H1 (cell line): Measurements from ENCODE around the gene SLC6A18. TPM values are rescaled to one million over a fixed set of nuclear protein-coding genes. Genes with fewer than 3 reads are reported as not detected.
"Not testable (repeated sequence)": the region's sequence is repeated elsewhere in the genome, so short reads cannot be mapped to it uniquely, and the experiment has no call there.

Source experiments
- CTCF ChIA-PET: fragments of 300-600 bp; sonication (Branson Sonifier 250); formaldehyde crosslinking; loops from one replicate; lab custom pipeline; 2021; ENCODE audit not compliant: partially characterized antibody; lab: Charles Lee
- POLR2A ChIA-PET: fragments of 300-600 bp; sonication (Branson Sonifier 250); formaldehyde crosslinking; loops from one replicate; lab custom pipeline; 2021; ENCODE audit warnings: inconsistent platforms; ENCODE audit not compliant: partially characterized antibody; lab: Charles Lee
- DNase-seq, 2 experiments: peaks; one replicate each; pipeline versions ENCODE4 v3.0.0 to v3.0.0-alpha.2; 2010 to 2022; ENCODE audit warnings: low spot score in 2 of 2, low read depth in 1 of 2, mixed read lengths in 1 of 2
- FAIRE-seq: peaks from 2 replicates; lab custom pipeline; 2011; peaks lifted over from hg19 to GRCh38; lab: Jason Lieb, UNC
- H2AFZ ChIP-seq: 2 replicates; pipeline ENCODE4 v1.8.1; 2012; ENCODE audit warnings: low read length, inconsistent platforms
- H2AK5ac ChIP-seq: 2 replicates; pipeline ENCODE4 v1.6.1; 2013; ENCODE audit warnings: low read depth, low read length
- H2BK120ac ChIP-seq: replicated peaks from 2 replicates; pipeline ENCODE3; 2013; ENCODE audit warnings: low read depth, low read length, inconsistent platforms
- H2BK12ac ChIP-seq: 2 replicates; pipeline ENCODE4 v1.6.1; 2013; ENCODE audit warnings: low read depth, low read length
- H2BK15ac ChIP-seq: 2 replicates; pipeline ENCODE4 v1.6.1; 2013; ENCODE audit warnings: low read length
- H2BK20ac ChIP-seq: 2 replicates; pipeline ENCODE4 v1.6.1; 2013; ENCODE audit warnings: low read length
- H2BK5ac ChIP-seq: 2 replicates; pipeline ENCODE4 v1.6.1; 2013; ENCODE audit warnings: low read depth, low read length
- H3K14ac ChIP-seq: 2 replicates; pipeline ENCODE4 v1.6.1; 2013; ENCODE audit warnings: inconsistent platforms; ENCODE audit not compliant: insufficient read length
- H3K18ac ChIP-seq: 2 replicates; pipeline ENCODE4 v1.6.1; 2013; ENCODE audit warnings: low read length; ENCODE audit errors: extremely low read depth
- H3K23ac ChIP-seq: 2 replicates; pipeline ENCODE4 v1.6.1; 2013; ENCODE audit warnings: inconsistent platforms; ENCODE audit not compliant: insufficient read length
- H3K23me2 ChIP-seq: 2 replicates; pipeline ENCODE4 v1.6.1; 2013; ENCODE audit warnings: low read depth, low read length
- H3K27ac ChIP-seq: 2 replicates; pipeline ENCODE4 v1.6.1; 2011; ENCODE audit warnings: low read depth, low read length, inconsistent platforms
- H3K27me3 ChIP-seq, 4 experiments: replicated peaks in 1 of 4; 1 replicate in 1 of 4; 2 replicates in 3 of 4; pipeline versions ENCODE4 v1.6.1 to v1.8.1; 2011 to 2013; ENCODE audit warnings: low read length in 3 of 4, mild to moderate bottlenecking in 3 of 4, inconsistent platforms in 2 of 4, mixed read lengths in 2 of 4, moderate library complexity in 1 of 4; ENCODE audit not compliant: control insufficient read depth in 3 of 4, insufficient read depth in 3 of 4; ENCODE audit errors: extremely low read depth in 1 of 4
- H3K36me3 ChIP-seq, 4 experiments: 2 replicates each; pipeline versions ENCODE4 v1.6.1 to v1.8.1; 2011 to 2013; ENCODE audit warnings: mild to moderate bottlenecking in 4 of 4, low read length in 3 of 4, moderate library complexity in 2 of 4, control low read depth in 1 of 4, inconsistent platforms in 1 of 4; ENCODE audit not compliant: insufficient read depth in 4 of 4, control insufficient read depth in 2 of 4
- H3K4ac ChIP-seq: replicated peaks from 2 replicates; pipeline ENCODE3; 2013; ENCODE audit warnings: low read length, low read depth, mixed read lengths, inconsistent platforms; ENCODE audit not compliant: insufficient read length
- H3K4me1 ChIP-seq, 4 experiments: replicated peaks in 1 of 4; 1 replicate in 1 of 4; 2 replicates in 3 of 4; pipeline versions ENCODE4 v1.6.1 to v1.8.1; 2011 to 2013; ENCODE audit warnings: low read length in 3 of 4, inconsistent platforms in 2 of 4, mixed read lengths in 1 of 4; ENCODE audit not compliant: insufficient read depth in 4 of 4, control insufficient read depth in 3 of 4
- H3K4me2 ChIP-seq, 2 experiments: 2 replicates each; pipeline versions ENCODE4 v1.6.1 to v1.8.1; 2011 to 2013; ENCODE audit warnings: low read depth in 2 of 2, low read length in 2 of 2, control low read depth in 1 of 2, inconsistent platforms in 1 of 2, mild to moderate bottlenecking in 1 of 2; ENCODE audit not compliant: insufficient read depth in 1 of 2
- H3K4me3 ChIP-seq, 4 experiments: fragments of 200-600, 300-600 bp in 1 of 4; sonication (generic), shearing (Covaris generic), sonication (Bioruptor Twin) in 1 of 4; 2 replicates each; pipeline versions ENCODE4 v1.5.1 to v1.8.1; 2011 to 2016; ENCODE audit warnings: low read length in 4 of 4, low read depth in 3 of 4, control low read depth in 2 of 4, inconsistent platforms in 2 of 4, mild to moderate bottlenecking in 2 of 4, mixed read lengths in 1 of 4, moderate library complexity in 1 of 4; ENCODE audit not compliant: insufficient read depth in 2 of 4; ENCODE audit errors: extremely low read depth in 1 of 4
- H3K56ac ChIP-seq: replicated peaks from 2 replicates; pipeline ENCODE3; 2013; ENCODE audit warnings: low read depth, mild to moderate bottlenecking, mixed read lengths, low read length, inconsistent platforms; ENCODE audit not compliant: insufficient read length
- H3K79me1 ChIP-seq: 2 replicates; pipeline ENCODE4 v1.6.1; 2013; ENCODE audit warnings: low read depth, low read length, control low read depth
- H3K79me2 ChIP-seq, 2 experiments: 2 replicates each; pipeline versions ENCODE4 v1.6.1 to v1.8.1; 2012 to 2013; ENCODE audit warnings: low read length in 2 of 2, mild to moderate bottlenecking in 2 of 2, inconsistent platforms in 1 of 2; ENCODE audit not compliant: insufficient read depth in 2 of 2, control insufficient read depth in 1 of 2
- H3K9ac ChIP-seq, 4 experiments: replicated peaks in 1 of 4; 1 replicate in 1 of 4; 2 replicates in 3 of 4; pipeline versions ENCODE4 v1.6.1 to v1.8.1; 2011 to 2013; ENCODE audit warnings: low read depth in 3 of 4, low read length in 3 of 4, control low read depth in 2 of 4, mild to moderate bottlenecking in 2 of 4, moderate library complexity in 2 of 4, inconsistent platforms in 1 of 4; ENCODE audit errors: extremely low read depth in 1 of 4
- H3K9me3 ChIP-seq, 2 experiments: 2 replicates each; pipeline versions ENCODE4 v1.6.1 to v1.8.1; 2012 to 2013; ENCODE audit warnings: mild to moderate bottlenecking in 2 of 2, moderate library complexity in 2 of 2, control low read depth in 1 of 2, inconsistent platforms in 1 of 2, low read depth in 1 of 2, low read length in 1 of 2, mixed read lengths in 1 of 2; ENCODE audit not compliant: insufficient read depth in 2 of 2
- H4K20me1 ChIP-seq, 2 experiments: replicated peaks in 1 of 2; 2 replicates each; pipeline versions ENCODE3 to v1.8.1; 2011 to 2013; ENCODE audit warnings: inconsistent platforms in 2 of 2, low read length in 2 of 2, mild to moderate bottlenecking in 1 of 2; ENCODE audit not compliant: insufficient read depth in 2 of 2, control insufficient read depth in 1 of 2
- H4K5ac ChIP-seq: 2 replicates; pipeline ENCODE4 v1.6.1; 2013; ENCODE audit warnings: low read length, low read depth, mixed read lengths, inconsistent platforms; ENCODE audit not compliant: insufficient read length
- H4K8ac ChIP-seq: 2 replicates; pipeline ENCODE4 v1.8.0; 2013; ENCODE audit warnings: mild to moderate bottlenecking, moderate library complexity, low read length, inconsistent platforms; ENCODE audit not compliant: insufficient read depth; ENCODE audit errors: extremely low read depth
- H4K91ac ChIP-seq: replicated peaks from 2 replicates; pipeline ENCODE3; 2013; ENCODE audit warnings: low read length, mixed read lengths, inconsistent platforms; ENCODE audit not compliant: insufficient read length
- WGBS, 2 experiments: shearing (Covaris generic) in 1 of 2; methylation state at CpG; one replicate each; pipeline versions ENCODE4 v1.1.6 to v1.1.7; 2013 to 2015; ENCODE audit warnings: low lambda C conversion rate in 2 of 2, mixed read lengths in 2 of 2, inconsistent platforms in 1 of 2, low coverage in 1 of 2, missing lambda C conversion rate in 1 of 2; ENCODE audit not compliant: insufficient replicate concordance in 2 of 2, insufficient coverage in 1 of 2, insufficient read length in 1 of 2; ENCODE audit errors: extremely low coverage in 1 of 2, missing lambda C conversion rate in 1 of 2; 5-methylcytosine and 5-hydroxymethylcytosine counted together
- polyA plus RNA-seq, 7 experiments: library from polyadenylated mRNA; depleted of rRNA in 3 of 7; stranded (reverse) in 5 of 7; unstranded in 2 of 7; fragments of >200 nt in 5 of 7; fragments of 200-250 nt in 2 of 7; gene quantifications; 1 replicate in 5 of 7; 2 replicates in 1 of 7; 4 replicates in 1 of 7; pipeline versions ENCODE4 v1.2.1 to v1.2.3, GENCODE V29; 2011 to 2013; ENCODE audit warnings: missing spikeins in 2 of 7, mixed read lengths in 2 of 7
- total RNA-seq: library from RNA; stranded (reverse); fragmentation: NEBNext Ultra II Directional; extraction: Animal tissue kit (Norgen Biotek cat#: 25700); gene quantifications from 2 replicates; pipeline ENCODE4 v1.2.1, GENCODE V29; 2021

Gene SLC6A18
- total and polyA plus RNA-seq, 2 of the 8 experiments (the other 6 are each of a cell fraction or from before 2014, with no cell fraction given) = not detected

DNA sequence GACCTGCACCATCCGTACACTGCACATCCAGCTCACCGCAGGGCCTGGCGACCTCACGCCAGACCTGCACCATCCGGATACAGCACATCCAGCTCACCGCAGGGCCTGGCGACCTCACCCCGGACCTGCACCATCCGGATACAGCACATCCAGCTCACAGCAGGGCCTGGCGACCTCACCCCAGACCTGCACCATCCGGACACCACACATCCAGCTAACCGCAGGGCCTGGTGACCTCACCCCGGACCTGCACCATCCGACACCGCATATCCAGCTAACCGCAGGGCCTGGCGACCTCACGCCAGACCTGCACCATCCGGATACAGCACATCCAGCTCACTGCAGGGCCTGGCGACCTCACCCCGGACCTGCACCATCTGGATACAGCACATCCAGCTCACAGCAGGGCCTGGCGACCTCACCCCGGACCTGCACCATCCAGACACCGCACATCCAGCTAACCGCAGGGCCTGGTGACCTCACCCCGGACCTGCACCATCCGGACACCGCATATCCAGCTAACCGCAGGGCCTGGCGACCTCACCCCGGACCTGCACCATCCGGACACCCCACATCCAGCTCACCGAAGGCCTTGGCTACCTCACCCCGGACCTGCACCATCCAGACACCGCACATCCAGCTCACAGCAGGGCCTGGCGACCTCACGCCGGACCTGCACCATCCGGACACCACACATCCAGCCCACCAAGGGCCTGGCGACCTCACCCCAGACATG lies 58.0 kb downstream of the SLC6A18 start:
- H3K9me3 ChIP-seq, H4K8ac ChIP-seq, H3K4me2 ChIP-seq, H3K9ac ChIP-seq, H2AK5ac ChIP-seq, H2AFZ ChIP-seq, H2BK12ac ChIP-seq, H2BK120ac ChIP-seq, H2BK15ac ChIP-seq, H3K18ac ChIP-seq, H2BK20ac ChIP-seq, H3K79me1 ChIP-seq, H4K5ac ChIP-seq, H3K4ac ChIP-seq, H3K23me2 ChIP-seq, H3K14ac ChIP-seq, H3K4me1 ChIP-seq, DNase-seq, H3K23ac ChIP-seq, H2BK5ac ChIP-seq, H3K4me3 ChIP-seq, H3K27ac ChIP-seq, H3K56ac ChIP-seq, H3K27me3 ChIP-seq, FAIRE-seq, H4K91ac ChIP-seq: not testable (repeated sequence)
- WGBS, 2 experiments = 88% methylated on average over 40 of the region's 40 CpGs; no CpG with 5 or more reads in 1 of the 2 experiments
- POLR2A ChIA-PET = interaction anchor here (0.6 to 0.7 kb wide), 2 partner anchors 15 to 68 kb away, joined by 3 read pairs; no protein-coding TSS in a partner anchor
- H3K36me3 ChIP-seq = peaks cover 0 to 18% (median 7%) of the 10 kb centered on the region in 4 experiments; a peak in 5 of 8 replicates
- peaks cover 6 to 13% of the 10 kb centered on the region in 2 experiments for H4K20me1 ChIP-seq
- H3K79me2 ChIP-seq = peaks cover 0 to 30% of the 10 kb centered on the region in 2 experiments; a peak in 3 of 4 replicates
- CTCF ChIA-PET = interaction anchor here (0.7 kb wide), 1 partner anchor 246 kb away, joined by 3 read pairs; no protein-coding TSS in a partner anchor
